ENCODE data around the gene FRMD4A.

The FRMD4A gene

DNA sequence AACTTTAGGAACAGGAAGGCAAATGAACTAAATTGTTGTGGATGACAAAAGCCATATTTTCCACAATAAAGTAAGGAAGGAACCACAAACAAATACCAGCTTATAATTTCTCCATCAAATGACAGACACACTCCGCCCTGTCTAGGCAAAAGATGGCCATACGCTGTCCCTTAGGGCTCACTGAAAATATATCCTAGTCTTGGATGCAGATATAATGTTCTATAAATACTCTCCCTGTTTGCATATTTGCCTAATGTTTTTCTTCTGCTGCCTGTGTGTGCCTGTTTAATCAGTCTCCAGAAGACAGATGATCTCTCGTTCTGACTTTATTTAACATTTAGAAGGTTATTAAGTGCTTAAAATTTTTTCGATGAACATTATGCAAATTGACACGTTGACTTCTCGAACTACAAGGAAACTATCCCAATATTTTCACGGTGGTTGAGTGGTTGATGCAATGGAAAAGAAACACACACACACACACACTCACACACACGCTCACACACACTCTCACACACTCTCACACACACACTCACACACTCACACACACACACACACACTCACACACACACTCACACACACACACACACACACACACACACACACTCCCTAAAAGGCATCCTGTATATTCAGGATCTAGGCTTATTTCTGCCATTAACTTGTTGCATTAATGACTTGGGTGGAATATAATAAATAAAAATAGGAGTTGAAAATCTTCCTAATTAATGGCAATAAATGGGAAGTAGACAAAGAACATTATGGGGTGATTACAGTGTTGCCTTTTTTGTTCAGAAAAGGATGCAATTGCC lies 446.9 kb downstream of the FRMD4A start:
- peaks cover 0 to 5% (median 0%) of the 10 kb centered on the region in 5 donors for H3K36me3 ChIP-seq (ENCODE audit: control insufficient read depth in 5 of 5, insufficient read depth in 5 of 5, low read length in 5 of 5)
- H3K27me3 ChIP-seq (ENCODE audit: control insufficient read depth in 5 of 5, insufficient read depth in 4 of 5, low read length in 5 of 5) = no peaks in the 10 kb centered on the region
- no peaks in the 10 kb centered on the region for H3K9me3 ChIP-seq (ENCODE audit: control insufficient read depth in 5 of 5, low read length in 5 of 5)
- H3K4me1 ChIP-seq (ENCODE audit: control insufficient read depth in 5 of 5, insufficient read depth in 5 of 5, low read length in 5 of 5) = peaks cover 14 to 87% (median 85%) of the 10 kb centered on the region in 5 donors
- no peak overlapping the region for H3K4me3 ChIP-seq (ENCODE audit: low read depth in 1 of 5, low read length in 5 of 5)
- peak overlapping the region; percentile 97 for H3K27ac ChIP-seq (ENCODE audit: low read depth, low read length)
- no peak overlapping the region for H3K9ac ChIP-seq (ENCODE audit: low read length in 5 of 5)

DNA sequence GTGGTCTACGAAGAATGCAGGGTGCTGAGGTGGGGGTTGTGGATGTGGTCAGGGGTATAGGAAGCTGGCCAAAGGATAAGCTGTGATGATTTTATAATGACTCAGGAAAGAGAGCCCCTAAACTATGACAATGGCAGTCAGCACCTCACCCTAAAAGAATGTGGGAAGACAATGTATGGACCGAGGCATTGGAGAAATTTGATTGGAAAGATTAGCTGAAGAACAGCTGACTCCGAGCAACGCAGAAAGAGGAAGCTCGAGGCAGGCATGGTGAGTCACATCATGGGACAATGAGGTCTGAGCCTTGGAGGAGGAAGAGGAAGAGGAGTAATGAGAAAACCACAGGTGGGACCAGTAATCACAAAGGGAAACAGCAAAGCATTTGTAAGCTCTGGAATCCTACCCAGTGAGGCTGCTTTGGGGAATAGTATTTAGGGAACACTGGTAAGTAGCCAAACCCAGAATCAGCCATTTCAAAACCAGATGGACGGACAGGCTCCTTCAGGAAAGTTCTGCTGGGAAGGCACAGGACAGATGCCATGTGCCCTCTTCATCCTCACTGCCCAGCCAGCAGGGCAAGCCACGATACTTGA lies 448.5 kb downstream of the FRMD4A start:
- H3K27ac ChIP-seq (ENCODE audit: low read depth, low read length) = peak overlapping the region; percentile 97
- peaks cover 0 to 5% (median 0%) of the 10 kb centered on the region in 5 donors for H3K36me3 ChIP-seq (ENCODE audit: control insufficient read depth in 5 of 5, insufficient read depth in 5 of 5, low read length in 5 of 5)
- H3K9me3 ChIP-seq (ENCODE audit: control insufficient read depth in 5 of 5, low read length in 5 of 5) = no peaks in the 10 kb centered on the region
- H3K4me3 ChIP-seq (ENCODE audit: low read depth in 1 of 5, low read length in 5 of 5) = peak overlapping the region in 1 of 5 donors; percentile 44
- H3K27me3 ChIP-seq (ENCODE audit: control insufficient read depth in 5 of 5, insufficient read depth in 4 of 5, low read length in 5 of 5) = no peaks in the 10 kb centered on the region
- peak overlapping the region in 2 of 5 donors; percentile 12 to 70 for H3K9ac ChIP-seq (ENCODE audit: low read length in 5 of 5)
- peaks cover 17 to 88% (median 86%) of the 10 kb centered on the region in 5 donors for H3K4me1 ChIP-seq (ENCODE audit: control insufficient read depth in 5 of 5, insufficient read depth in 5 of 5, low read length in 5 of 5)

DNA sequence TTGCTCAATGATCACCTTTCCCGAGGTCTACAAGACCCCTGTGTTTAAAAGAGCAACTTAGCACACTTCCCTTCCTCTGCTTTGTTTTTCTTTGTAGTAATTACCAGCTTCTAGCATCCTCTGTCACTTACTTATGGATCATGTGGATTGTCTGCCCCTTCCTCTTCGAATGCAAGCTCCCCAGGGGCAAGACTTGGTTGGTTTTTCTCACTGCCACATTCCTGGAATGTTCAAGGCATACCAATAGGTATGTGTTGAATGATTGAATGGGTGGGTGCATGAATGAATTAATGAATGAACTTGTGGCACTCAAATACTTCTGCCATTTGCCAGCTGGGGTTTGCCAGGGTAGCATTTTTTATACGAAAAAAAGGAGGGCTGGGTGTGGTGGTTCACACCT lies 450.0 kb downstream of the FRMD4A start:
- Histone ChIP-seq H3K4me3 (ENCODE audit: low read depth in 1 of 5, low read length in 5 of 5) (no peak overlapping the region), H3K4me1 (ENCODE audit: control insufficient read depth in 5 of 5, insufficient read depth in 5 of 5, low read length in 5 of 5) (peaks cover 15 to 83% (median 79%) of the 10 kb centered on the region in 5 donors), H3K27ac (ENCODE audit: low read depth, low read length) (peak overlapping the region; percentile 97), H3K27me3 (ENCODE audit: control insufficient read depth in 5 of 5, insufficient read depth in 4 of 5, low read length in 5 of 5) (no peaks in the 10 kb centered on the region), H3K9me3 (ENCODE audit: control insufficient read depth in 5 of 5, low read length in 5 of 5) (no peaks in the 10 kb centered on the region), H3K9ac (ENCODE audit: low read length in 5 of 5) (no peak overlapping the region), H3K36me3 (ENCODE audit: control insufficient read depth in 5 of 5, insufficient read depth in 5 of 5, low read length in 5 of 5) (peaks cover 0 to 5% (median 0%) of the 10 kb centered on the region in 5 donors)

DNA sequence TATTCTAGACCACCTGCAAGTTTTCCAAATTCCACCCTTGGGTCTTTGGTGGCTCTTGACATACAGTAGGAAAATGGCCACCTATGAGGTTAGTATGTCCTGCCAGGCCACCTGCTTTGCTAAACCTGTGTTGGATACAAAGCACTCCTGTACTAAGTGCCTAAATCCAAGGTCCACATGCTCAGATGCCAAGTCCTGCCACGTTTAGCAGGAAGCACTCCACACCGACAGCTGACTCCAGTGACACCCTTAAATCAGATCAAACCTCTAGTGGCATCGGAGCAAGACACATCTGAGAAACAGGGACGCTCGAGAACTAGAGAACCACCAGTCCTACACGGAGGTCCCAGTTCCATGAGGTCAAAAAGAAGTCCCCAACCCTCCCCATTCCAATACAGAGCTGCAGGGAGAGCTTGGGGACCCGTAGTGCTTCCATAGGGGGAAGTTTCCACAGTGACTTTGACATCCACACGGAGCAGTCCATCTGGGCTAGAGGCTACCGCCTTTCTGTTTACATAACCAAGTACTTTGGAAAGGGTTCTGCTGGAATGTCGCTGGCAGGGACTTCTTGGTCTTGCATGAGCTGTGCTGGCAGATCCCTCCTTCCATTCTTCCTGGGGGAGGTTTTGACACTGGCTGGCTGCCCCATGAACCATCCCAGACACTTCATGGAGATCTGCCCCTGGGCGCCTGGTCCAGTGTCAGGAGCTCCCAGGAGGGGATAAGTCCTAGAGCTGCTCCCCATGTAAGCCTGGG lies 453.4 kb downstream of the FRMD4A start:
- Histone ChIP-seq H3K27ac (ENCODE audit: low read depth, low read length) (peak overlapping the region; percentile 97), H3K27me3 (ENCODE audit: control insufficient read depth in 5 of 5, insufficient read depth in 4 of 5, low read length in 5 of 5) (no peaks in the 10 kb centered on the region), H3K4me1 (ENCODE audit: control insufficient read depth in 5 of 5, insufficient read depth in 5 of 5, low read length in 5 of 5) (peaks cover 10 to 75% (median 65%) of the 10 kb centered on the region in 5 donors), H3K9me3 (ENCODE audit: control insufficient read depth in 5 of 5, low read length in 5 of 5) (no peaks in the 10 kb centered on the region), H3K9ac (ENCODE audit: low read length in 5 of 5) (peak overlapping the region; percentile 8 to 50 (median 13)), H3K4me3 (ENCODE audit: low read depth in 1 of 5, low read length in 5 of 5) (peak overlapping the region in 2 of 5 donors; percentile 36 to 46), H3K36me3 (ENCODE audit: control insufficient read depth in 5 of 5, insufficient read depth in 5 of 5, low read length in 5 of 5) (peaks cover 0 to 5% (median 0%) of the 10 kb centered on the region in 5 donors)

DNA sequence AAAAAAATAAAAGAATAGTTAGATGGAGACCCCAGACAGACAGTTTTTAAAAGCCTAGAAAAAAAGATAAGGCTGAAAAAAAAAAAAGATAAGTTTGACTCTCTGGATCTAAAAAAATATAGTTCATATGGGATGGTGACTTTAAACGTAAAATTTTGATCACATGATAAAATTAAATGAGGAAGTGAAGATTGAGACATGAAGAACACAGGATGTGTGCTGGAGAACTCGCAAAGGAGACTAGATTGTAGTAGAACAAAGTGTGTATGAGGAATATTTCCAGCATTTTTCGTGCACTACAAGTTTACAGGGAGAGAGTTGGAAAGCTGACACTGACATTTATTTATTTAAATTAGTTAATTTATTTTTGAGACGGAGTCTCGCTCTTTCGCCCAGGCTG lies 457.5 kb downstream of the FRMD4A start:
- Histone ChIP-seq H3K4me1 (ENCODE audit: control insufficient read depth in 5 of 5, insufficient read depth in 5 of 5, low read length in 5 of 5) (peaks cover 8 to 69% (median 62%) of the 10 kb centered on the region in 5 donors), H3K27ac (ENCODE audit: low read depth, low read length) (peak overlapping the region; percentile 69), H3K9me3 (ENCODE audit: control insufficient read depth in 5 of 5, low read length in 5 of 5) (no peaks in the 10 kb centered on the region), H3K27me3 (ENCODE audit: control insufficient read depth in 5 of 5, insufficient read depth in 4 of 5, low read length in 5 of 5) (no peaks in the 10 kb centered on the region), H3K36me3 (ENCODE audit: control insufficient read depth in 5 of 5, insufficient read depth in 5 of 5, low read length in 5 of 5) (peaks cover 0 to 27% (median 14%) of the 10 kb centered on the region in 5 donors), H3K9ac (ENCODE audit: low read length in 5 of 5) (no peak overlapping the region), H3K4me3 (ENCODE audit: low read depth in 1 of 5, low read length in 5 of 5) (no peak overlapping the region)

DNA sequence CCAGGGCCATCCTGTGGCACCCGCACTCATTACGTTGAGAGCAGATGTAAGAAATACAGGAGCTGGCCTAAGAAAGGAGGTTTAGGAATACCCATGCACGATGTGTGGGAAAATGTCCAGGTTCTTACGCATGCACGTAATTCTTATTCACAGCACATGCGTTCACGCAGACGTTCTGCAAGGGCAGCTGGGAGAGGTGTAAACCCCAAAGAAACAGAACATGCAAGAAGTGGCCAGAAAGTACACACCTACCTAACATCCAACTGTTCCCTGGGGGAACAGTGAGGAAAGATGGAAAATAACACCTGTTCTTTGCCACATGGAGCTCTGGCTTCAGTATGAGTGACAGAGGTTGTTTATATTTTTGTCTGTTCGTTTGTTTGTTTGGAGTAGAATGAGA lies 458.3 kb downstream of the FRMD4A start:
- H3K27ac ChIP-seq (ENCODE audit: low read depth, low read length) = peak overlapping the region; percentile 54
- H3K9me3 ChIP-seq (ENCODE audit: control insufficient read depth in 5 of 5, low read length in 5 of 5) = no peaks in the 10 kb centered on the region
- H3K4me3 ChIP-seq (ENCODE audit: low read depth in 1 of 5, low read length in 5 of 5) = no peak overlapping the region
- no peak overlapping the region for H3K9ac ChIP-seq (ENCODE audit: low read length in 5 of 5)
- H3K27me3 ChIP-seq (ENCODE audit: control insufficient read depth in 5 of 5, insufficient read depth in 4 of 5, low read length in 5 of 5) = no peaks in the 10 kb centered on the region
- peaks cover 0 to 27% (median 14%) of the 10 kb centered on the region in 5 donors for H3K36me3 ChIP-seq (ENCODE audit: control insufficient read depth in 5 of 5, insufficient read depth in 5 of 5, low read length in 5 of 5)
- H3K4me1 ChIP-seq (ENCODE audit: control insufficient read depth in 5 of 5, insufficient read depth in 5 of 5, low read length in 5 of 5) = peaks cover 5 to 61% (median 54%) of the 10 kb centered on the region in 5 donors

DNA sequence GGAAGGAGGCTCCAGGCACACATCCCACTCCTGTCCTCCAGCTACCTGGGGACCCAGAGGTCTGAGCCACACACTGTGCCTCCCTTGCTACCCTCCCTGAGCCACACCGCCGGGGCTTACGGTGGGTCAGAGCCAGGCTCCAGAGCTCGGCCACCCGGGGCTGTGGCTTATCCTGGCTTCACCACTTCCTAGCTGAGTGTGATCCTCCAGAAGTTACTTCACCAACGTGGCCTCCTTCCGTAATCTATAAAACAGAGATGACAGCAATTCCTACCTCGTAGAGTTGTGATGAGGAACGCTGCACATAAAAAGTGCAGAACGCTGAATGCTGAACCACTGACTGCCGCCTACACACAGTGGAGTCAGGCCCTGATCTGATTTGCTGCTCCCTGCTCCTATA lies 458.9 kb downstream of the FRMD4A start:
- no peaks in the 10 kb centered on the region for H3K27me3 ChIP-seq (ENCODE audit: control insufficient read depth in 5 of 5, insufficient read depth in 4 of 5, low read length in 5 of 5)
- H3K27ac ChIP-seq (ENCODE audit: low read depth, low read length) = peak overlapping the region; percentile 54
- H3K9me3 ChIP-seq (ENCODE audit: control insufficient read depth in 5 of 5, low read length in 5 of 5) = no peaks in the 10 kb centered on the region
- peaks cover 0 to 27% (median 14%) of the 10 kb centered on the region in 5 donors for H3K36me3 ChIP-seq (ENCODE audit: control insufficient read depth in 5 of 5, insufficient read depth in 5 of 5, low read length in 5 of 5)
- no peak overlapping the region for H3K4me3 ChIP-seq (ENCODE audit: low read depth in 1 of 5, low read length in 5 of 5)
- H3K9ac ChIP-seq (ENCODE audit: low read length in 5 of 5) = no peak overlapping the region
- peaks cover 5 to 57% (median 50%) of the 10 kb centered on the region in 5 donors for H3K4me1 ChIP-seq (ENCODE audit: control insufficient read depth in 5 of 5, insufficient read depth in 5 of 5, low read length in 5 of 5)

DNA sequence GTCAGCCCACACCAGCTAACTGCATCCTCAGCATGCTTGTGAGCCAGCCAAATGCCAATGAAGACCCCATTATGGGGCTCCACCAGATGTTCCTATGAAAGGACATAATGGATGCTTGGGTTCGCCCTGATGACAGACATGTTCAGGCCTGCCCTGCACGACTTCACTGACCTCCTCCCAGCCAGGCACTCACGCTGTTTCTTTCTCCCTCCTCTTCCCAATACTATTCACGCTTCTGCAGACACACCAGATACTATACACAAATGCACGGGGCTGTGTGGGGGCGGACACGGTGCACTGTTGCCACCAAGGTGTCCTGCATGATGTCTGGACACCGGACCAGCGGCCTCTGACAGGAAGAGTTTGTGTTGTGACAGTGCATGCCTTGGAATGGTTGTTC lies 459.7 kb downstream of the FRMD4A start:
- peaks cover 0 to 27% (median 14%) of the 10 kb centered on the region in 5 donors for H3K36me3 ChIP-seq (ENCODE audit: control insufficient read depth in 5 of 5, insufficient read depth in 5 of 5, low read length in 5 of 5)

DNA sequence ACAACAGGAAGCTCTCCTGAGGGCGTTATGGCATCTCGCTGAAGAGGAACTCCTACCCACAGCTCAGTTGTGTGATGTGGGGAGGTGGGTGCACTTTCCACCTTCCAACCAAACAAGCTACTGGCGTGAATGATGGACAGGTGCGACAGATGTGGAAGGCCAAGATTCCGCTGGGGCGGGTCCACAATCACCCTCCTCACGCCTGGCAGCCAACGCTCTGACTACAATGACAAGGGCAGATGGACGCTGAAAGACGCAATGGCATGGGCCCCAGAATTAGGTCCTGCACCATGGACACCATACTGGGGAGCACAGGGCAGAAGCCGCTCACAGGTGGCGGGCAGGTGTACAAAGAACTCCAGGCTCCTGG lies 461.4 kb downstream of the FRMD4A start:
- H3K27me3 ChIP-seq (ENCODE audit: control insufficient read depth in 5 of 5, insufficient read depth in 4 of 5, low read length in 5 of 5) = no peaks in the 10 kb centered on the region
- no peaks in the 10 kb centered on the region for H3K9me3 ChIP-seq (ENCODE audit: control insufficient read depth in 5 of 5, low read length in 5 of 5)
- peaks cover 0 to 27% (median 14%) of the 10 kb centered on the region in 5 donors for H3K36me3 ChIP-seq (ENCODE audit: control insufficient read depth in 5 of 5, insufficient read depth in 5 of 5, low read length in 5 of 5)
- no peak overlapping the region for H3K4me3 ChIP-seq (ENCODE audit: low read depth in 1 of 5, low read length in 5 of 5)
- peaks cover 5 to 54% (median 46%) of the 10 kb centered on the region in 5 donors for H3K4me1 ChIP-seq (ENCODE audit: control insufficient read depth in 5 of 5, insufficient read depth in 5 of 5, low read length in 5 of 5)
- no peak overlapping the region for H3K9ac ChIP-seq (ENCODE audit: low read length in 5 of 5)
- H3K27ac ChIP-seq (ENCODE audit: low read depth, low read length) = peak overlapping the region; percentile 54

More for the DNA sequence above, 459.7 kb downstream of the FRMD4A start:
- Histone ChIP-seq H3K27ac (ENCODE audit: low read depth, low read length) (peak overlapping the region; percentile 54), H3K9ac (ENCODE audit: low read length in 5 of 5) (no peak overlapping the region), H3K27me3 (ENCODE audit: control insufficient read depth in 5 of 5, insufficient read depth in 4 of 5, low read length in 5 of 5) (no peaks in the 10 kb centered on the region), H3K4me1 (ENCODE audit: control insufficient read depth in 5 of 5, insufficient read depth in 5 of 5, low read length in 5 of 5) (peaks cover 5 to 64% (median 54%) of the 10 kb centered on the region in 5 donors), H3K4me3 (ENCODE audit: low read depth in 1 of 5, low read length in 5 of 5) (no peak overlapping the region), H3K9me3 (ENCODE audit: control insufficient read depth in 5 of 5, low read length in 5 of 5) (no peaks in the 10 kb centered on the region)
